Measurements from ENCODE around the gene NCL.
"Not testable (repeated sequence)": the region's sequence is repeated elsewhere in the genome, so short reads cannot be mapped to it uniquely, and the experiment has no call there.

The NCL gene

GRCh38 chr2:231467613-231468530 is 3.6 kb upstream of the NCL start:
- no peak for DNase-seq

- no peak for DNase-seq
These were observed 2.8 kb upstream of the NCL start for GRCh38 chr2:231467016-231467545.

GRCh38 chr2:231464576-231465540 is 574 bp upstream of the NCL start:
- DNase-seq = peak; percentile 99

- DNase-seq = no peak
These were observed 1.4 kb downstream of the NCL start for GRCh38 chr2:231462729-231463465.

GRCh38 chr2:231461516-231461971 is 2.7 kb downstream of the NCL start:
- no peak for DNase-seq

GRCh38 chr2:231460841-231461240 is 3.4 kb downstream of the NCL start:
- not testable (repeated sequence) for DNase-seq

- DNase-seq = no peak
These were observed 4.0 kb downstream of the NCL start for GRCh38 chr2:231460073-231460835.

GRCh38 chr2:231458368-231458767 is 5.9 kb downstream of the NCL start:
- DNase-seq = no peak

GRCh38 chr2:231457101-231457500 is 7.2 kb downstream of the NCL start:
- no peak for DNase-seq

- DNase-seq = no peak
These were observed 7.8 kb downstream of the NCL start for GRCh38 chr2:231456295-231457004.

GRCh38 chr2:231455890-231456289 is 8.4 kb downstream of the NCL start:
- DNase-seq = no peak

- no peak for DNase-seq
These were observed 9.1 kb downstream of the NCL start for GRCh38 chr2:231455222-231455621.

- DNase-seq = no peak
These were observed 9.9 kb downstream of the NCL start for GRCh38 chr2:231454361-231454791.

- no peak for DNase-seq
These were observed 11.3 kb downstream of the NCL start for GRCh38 chr2:231452799-231453508.

GRCh38 chr2:231450548-231450989 is 13.7 kb downstream of the NCL start:
- DNase-seq = no peak

- DNase-seq = no peak
These were observed 14.7 kb downstream of the NCL start for GRCh38 chr2:231449503-231450054.

GRCh38 chr2:231436957-231437356 is 27.3 kb downstream of the NCL start:
- DNase-seq = no peak

GRCh38 chr2:231433990-231434389 is 30.3 kb downstream of the NCL start:
- DNase-seq = no peak

GRCh38 chr2:231431606-231432005 is 32.7 kb downstream of the NCL start:
- no peak for DNase-seq

GRCh38 chr2:231430437-231430836 is 33.8 kb downstream of the NCL start:
- not testable (repeated sequence) for DNase-seq

Measured in activated CD4-positive, alpha-beta T cell treated with anti-CD3 and anti-CD28 coated beads, Interleukin-2, Interleukin-6, amounts not matched to agents 100 ng/mL and 50 ng/mL, durations not matched to agents 16 hours and 8 hours (primary cell).